ENCODE results near the gene NMNAT2.

- no peak for TF ChIP-seq POLR2A (IDR thresholded peaks at IDR 0.05; ENCODE audit: low read depth, low read length)
- TF ChIP-seq, protein P1, sequence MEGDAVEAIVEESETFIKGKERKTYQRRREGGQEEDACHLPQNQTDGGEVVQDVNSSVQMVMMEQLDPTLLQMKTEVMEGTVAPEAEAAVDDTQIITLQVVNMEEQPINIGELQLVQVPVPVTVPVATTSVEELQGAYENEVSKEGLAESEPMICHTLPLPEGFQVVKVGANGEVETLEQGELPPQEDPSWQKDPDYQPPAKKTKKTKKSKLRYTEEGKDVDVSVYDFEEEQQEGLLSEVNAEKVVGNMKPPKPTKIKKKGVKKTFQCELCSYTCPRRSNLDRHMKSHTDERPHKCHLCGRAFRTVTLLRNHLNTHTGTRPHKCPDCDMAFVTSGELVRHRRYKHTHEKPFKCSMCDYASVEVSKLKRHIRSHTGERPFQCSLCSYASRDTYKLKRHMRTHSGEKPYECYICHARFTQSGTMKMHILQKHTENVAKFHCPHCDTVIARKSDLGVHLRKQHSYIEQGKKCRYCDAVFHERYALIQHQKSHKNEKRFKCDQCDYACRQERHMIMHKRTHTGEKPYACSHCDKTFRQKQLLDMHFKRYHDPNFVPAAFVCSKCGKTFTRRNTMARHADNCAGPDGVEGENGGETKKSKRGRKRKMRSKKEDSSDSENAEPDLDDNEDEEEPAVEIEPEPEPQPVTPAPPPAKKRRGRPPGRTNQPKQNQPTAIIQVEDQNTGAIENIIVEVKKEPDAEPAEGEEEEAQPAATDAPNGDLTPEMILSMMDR (conservative IDR thresholded peaks at IDR 0.05; ENCODE audit: low read depth, low read length) = no peak
- TF ChIP-seq USF2 (IDR thresholded peaks at IDR 0.05; ENCODE audit: low read depth, low read length) = no peak
- no peak for TF ChIP-seq CEBPB (IDR thresholded peaks at IDR 0.05; ENCODE audit: low read depth, low read length)
- TF ChIP-seq RAD21 (IDR thresholded peaks at IDR 0.05; ENCODE audit: low read length) = no peak
- TF ChIP-seq SMC3 (IDR thresholded peaks at IDR 0.05; ENCODE audit: low read depth, low read length) = no peak
- TF ChIP-seq FOS (IDR thresholded peaks at IDR 0.05; ENCODE audit: low read depth, low read length) = no peak
- no peak for TF ChIP-seq MAZ (IDR thresholded peaks at IDR 0.05; ENCODE audit: borderline replicate concordance, low read depth, low read length)
- no peak for TF ChIP-seq BHLHE40 (IDR thresholded peaks at IDR 0.05; ENCODE audit: low read depth, low read length)
- TF ChIP-seq, protein P2, sequence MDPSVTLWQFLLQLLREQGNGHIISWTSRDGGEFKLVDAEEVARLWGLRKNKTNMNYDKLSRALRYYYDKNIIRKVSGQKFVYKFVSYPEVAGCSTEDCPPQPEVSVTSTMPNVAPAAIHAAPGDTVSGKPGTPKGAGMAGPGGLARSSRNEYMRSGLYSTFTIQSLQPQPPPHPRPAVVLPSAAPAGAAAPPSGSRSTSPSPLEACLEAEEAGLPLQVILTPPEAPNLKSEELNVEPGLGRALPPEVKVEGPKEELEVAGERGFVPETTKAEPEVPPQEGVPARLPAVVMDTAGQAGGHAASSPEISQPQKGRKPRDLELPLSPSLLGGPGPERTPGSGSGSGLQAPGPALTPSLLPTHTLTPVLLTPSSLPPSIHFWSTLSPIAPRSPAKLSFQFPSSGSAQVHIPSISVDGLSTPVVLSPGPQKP (IDR thresholded peaks at IDR 0.05; ENCODE audit: borderline replicate concordance, low read depth, low read length) = no peak
- no peak for TF ChIP-seq RFX5 (IDR thresholded peaks at IDR 0.05; ENCODE audit: low read depth, low read length)
- no peak for TF ChIP-seq RCOR1 (IDR thresholded peaks at IDR 0.05; ENCODE audit: insufficient replicate concordance, low read length)
- TF ChIP-seq MXI1 (IDR thresholded peaks at IDR 0.05; ENCODE audit: borderline replicate concordance, low read depth, low read length) = no peak
- no peak for TF ChIP-seq CHD1 (IDR thresholded peaks at IDR 0.05; ENCODE audit: low read depth, low read length)
Measured at GRCh38 chr1:183284086-183284485, 134.1 kb downstream of the NMNAT2 start.

All from IMR-90 (cell line).